Skeletal muscle satellite cell (primary cell): ENCODE data around the gene AFAP1L2.
A peak's percentile ranks its signal among the peaks of the same experiment; 100 is the strongest.

Experiments used
- H3K27me3 ChIP-seq: 2 replicates; pipeline ENCODE4 v1.7.0; 2013; ENCODE audit warnings: low read length; ENCODE audit not compliant: control insufficient read depth, insufficient read depth
- H3K36me3 ChIP-seq: 2 replicates; pipeline ENCODE4 v1.7.0; 2013; ENCODE audit warnings: mild to moderate bottlenecking, control low read depth, low read length; ENCODE audit not compliant: insufficient read depth
- H3K4me1 ChIP-seq: 2 replicates; pipeline ENCODE4 v1.7.0; 2013; ENCODE audit warnings: low read length; ENCODE audit not compliant: control insufficient read depth, insufficient read depth
- H3K4me2 ChIP-seq: 2 replicates; pipeline ENCODE4 v1.7.0; 2013; ENCODE audit warnings: mild to moderate bottlenecking, low read length
- H3K4me3 ChIP-seq: 2 replicates; pipeline ENCODE4 v1.7.0; 2013; ENCODE audit warnings: low read length
- H3K9ac ChIP-seq: 2 replicates; pipeline ENCODE4 v1.7.0; 2013; ENCODE audit warnings: mild to moderate bottlenecking, low read depth, low read length, moderate library complexity
- H3K9me3 ChIP-seq: replicated peaks from 2 replicates; pipeline ENCODE4 v1.7.0; 2013; ENCODE audit warnings: mild to moderate bottlenecking, control low read depth, low read length

AFAP1L2 gene

GRCh38 chr10:114408112-114408967, 4.0 kb upstream of the AFAP1L2 start:
- Histone ChIP-seq H3K27me3 (peaks cover 40% of the 10 kb centered on the region), H3K4me1 (peaks cover 5% of the 10 kb centered on the region), H3K4me3 (no peak overlapping the region), H3K36me3 (no peaks in the 10 kb centered on the region), H3K4me2 (no peak overlapping the region), H3K9ac (no peak overlapping the region), H3K9me3 (no peaks in the 10 kb centered on the region)

GRCh38 chr10:114406455-114406854, 2.2 kb upstream of the AFAP1L2 start:
- H3K4me2 ChIP-seq = no peak overlapping the region
- peaks cover 55% of the 10 kb centered on the region for H3K27me3 ChIP-seq
- no peak overlapping the region for H3K9ac ChIP-seq
- no peaks in the 10 kb centered on the region for H3K9me3 ChIP-seq
- H3K36me3 ChIP-seq = no peaks in the 10 kb centered on the region
- H3K4me3 ChIP-seq = no peak overlapping the region
- H3K4me1 ChIP-seq = peaks cover 8% of the 10 kb centered on the region

GRCh38 chr10:114405011-114405350, 679 bp upstream of the AFAP1L2 start:
- Histone ChIP-seq H3K9ac (no peak overlapping the region), H3K4me1 (peaks cover 8% of the 10 kb centered on the region), H3K36me3 (no peaks in the 10 kb centered on the region), H3K27me3 (peaks cover 70% of the 10 kb centered on the region), H3K4me3 (no peak overlapping the region), H3K4me2 (no peak overlapping the region), H3K9me3 (no peaks in the 10 kb centered on the region)

- Histone ChIP-seq H3K9ac (no peak overlapping the region), H3K27me3 (peaks cover 83% of the 10 kb centered on the region), H3K4me1 (peaks cover 8% of the 10 kb centered on the region), H3K36me3 (no peaks in the 10 kb centered on the region), H3K4me2 (peak overlapping the region; percentile 38), H3K4me3 (no peak overlapping the region), H3K9me3 (no peaks in the 10 kb centered on the region)
Observed at GRCh38 chr10:114403541-114404161, 651 bp downstream of the AFAP1L2 start.

- Histone ChIP-seq H3K4me3 (no peak overlapping the region), H3K36me3 (no peaks in the 10 kb centered on the region), H3K9ac (no peak overlapping the region), H3K4me1 (peaks cover 8% of the 10 kb centered on the region), H3K9me3 (no peaks in the 10 kb centered on the region), H3K27me3 (peaks cover 86% of the 10 kb centered on the region), H3K4me2 (peak overlapping the region; percentile 38)
Observed at GRCh38 chr10:114402871-114403540, 1.3 kb downstream of the AFAP1L2 start.

- Histone ChIP-seq H3K27me3 (peaks cover 87% of the 10 kb centered on the region), H3K4me2 (no peak overlapping the region), H3K36me3 (no peaks in the 10 kb centered on the region), H3K4me1 (peaks cover 8% of the 10 kb centered on the region), H3K4me3 (no peak overlapping the region), H3K9me3 (no peaks in the 10 kb centered on the region), H3K9ac (no peak overlapping the region)
Observed at GRCh38 chr10:114402233-114402632, 2.1 kb downstream of the AFAP1L2 start.

- no peaks in the 10 kb centered on the region for H3K9me3 ChIP-seq
- H3K4me1 ChIP-seq = peaks cover 8% of the 10 kb centered on the region
- no peak overlapping the region for H3K4me2 ChIP-seq
- no peak overlapping the region for H3K4me3 ChIP-seq
- H3K9ac ChIP-seq = no peak overlapping the region
- peaks cover 92% of the 10 kb centered on the region for H3K27me3 ChIP-seq
- no peaks in the 10 kb centered on the region for H3K36me3 ChIP-seq
Observed at GRCh38 chr10:114401195-114401791, 3.0 kb downstream of the AFAP1L2 start.

- Histone ChIP-seq H3K27me3 (peaks cover 95% of the 10 kb centered on the region), H3K4me2 (no peak overlapping the region), H3K9me3 (no peaks in the 10 kb centered on the region), H3K4me1 (peaks cover 8% of the 10 kb centered on the region), H3K4me3 (no peak overlapping the region), H3K9ac (no peak overlapping the region), H3K36me3 (no peaks in the 10 kb centered on the region)
Observed at GRCh38 chr10:114400091-114400490, 4.2 kb downstream of the AFAP1L2 start.

- no peaks in the 10 kb centered on the region for H3K36me3 ChIP-seq
- H3K4me1 ChIP-seq = peaks cover 8% of the 10 kb centered on the region
- no peaks in the 10 kb centered on the region for H3K9me3 ChIP-seq
- H3K4me2 ChIP-seq = no peak overlapping the region
- peaks cover 95% of the 10 kb centered on the region for H3K27me3 ChIP-seq
- no peak overlapping the region for H3K9ac ChIP-seq
- H3K4me3 ChIP-seq = no peak overlapping the region
Observed at GRCh38 chr10:114399576-114399975, 4.7 kb downstream of the AFAP1L2 start.

- H3K36me3 ChIP-seq = no peaks in the 10 kb centered on the region
- peaks cover 97% of the 10 kb centered on the region for H3K27me3 ChIP-seq
- no peak overlapping the region for H3K9ac ChIP-seq
- H3K4me2 ChIP-seq = no peak overlapping the region
- H3K4me3 ChIP-seq = no peak overlapping the region
- H3K9me3 ChIP-seq = no peaks in the 10 kb centered on the region
- peaks cover 6% of the 10 kb centered on the region for H3K4me1 ChIP-seq
Observed at GRCh38 chr10:114398587-114399331, 5.5 kb downstream of the AFAP1L2 start.

- peaks cover 8% of the 10 kb centered on the region for H3K4me1 ChIP-seq
- no peaks in the 10 kb centered on the region for H3K9me3 ChIP-seq
- no peaks in the 10 kb centered on the region for H3K36me3 ChIP-seq
- H3K4me3 ChIP-seq = no peak overlapping the region
- H3K4me2 ChIP-seq = no peak overlapping the region
- H3K27me3 ChIP-seq = peaks cover 96% of the 10 kb centered on the region
- no peak overlapping the region for H3K9ac ChIP-seq
Observed at GRCh38 chr10:114397651-114398145, 6.6 kb downstream of the AFAP1L2 start.
